Adrenal gland (tissue), 12 donors: ENCODE results near the gene FGD2. TPM values are rescaled to one million over a fixed set of nuclear protein-coding genes. Genes with fewer than 3 reads are reported as not detected.
A peak's percentile ranks its signal among the peaks of the same experiment; 100 is the strongest.

Source experiments
- DNase-seq, 7 donors: peaks; one replicate each; pipeline ENCODE4 v3.0.0-alpha.2; 2019 to 2020
- H3K27ac ChIP-seq, 5 donors: fragments of 200-600 bp; sonication (generic) in 4 of 5; 1 replicate in 3 of 5; 2 replicates in 2 of 5; pipeline versions ENCODE4 v1.5.1 to v1.8.0; 2016 to 2020; ENCODE audit warnings: mild to moderate bottlenecking in 1 of 5
- H3K27me3 ChIP-seq: fragments of 200-600 bp; 2 replicates; pipeline ENCODE4 v1.8.0; 2021
- H3K36me3 ChIP-seq, 2 donors: fragments of 200-600 bp; replicated peaks in 1 of 2; 1 replicate in 1 of 2; 2 replicates in 1 of 2; pipeline versions ENCODE4 v1.5.1 to v1.8.0; 2018 to 2022
- H3K4me1 ChIP-seq, 2 donors: fragments of 200-600 bp; replicated peaks in 1 of 2; 1 replicate in 1 of 2; 2 replicates in 1 of 2; pipeline versions ENCODE4 v1.5.1 to v1.8.0; 2018 to 2021
- H3K4me3 ChIP-seq, 4 donors: fragments of 200-600 bp; sonication (generic) in 3 of 4; one replicate each; pipeline ENCODE4 v1.5.1; 2016 to 2018
- H3K9me3 ChIP-seq, 3 donors: fragments of 200-600 bp; sonication (generic) in 1 of 3; replicated peaks in 1 of 3; 1 replicate in 2 of 3; 2 replicates in 1 of 3; pipeline versions ENCODE4 v1.5.1 to v1.8.0; 2016 to 2021
- CTCF ChIP-seq, 6 experiments: fragments of 450-650 bp in 4 of 6; fragments of 200-600 bp in 2 of 6; sonication (generic) in 1 of 6; IDR thresholded peaks; 1 replicate in 5 of 6; 2 replicates in 1 of 6; pipeline versions ENCODE4 v1.5.1 to v1.8.0; 2016 to 2021; ENCODE audit warnings: antibody characterized with exemption in 6 of 6, mild to moderate bottlenecking in 2 of 6, moderate library complexity in 1 of 6
- POLR2A ChIP-seq, 2 donors: fragments of 450-650 bp; IDR thresholded peaks; one replicate each; pipeline ENCODE4 v1.6.1; 2017; ENCODE audit warnings: antibody characterized with exemption in 2 of 2, mild to moderate bottlenecking in 2 of 2, moderate library complexity in 1 of 2
- WGBS, 4 donors: extraction: QIAGEN DNeasy Blood & Tissue Kit in 2 of 4; methylation state at CpG; one replicate each; pipeline versions ENCODE4 v1.1.5 to v1.1.7; 2013 to 2017; 5-methylcytosine and 5-hydroxymethylcytosine counted together
- intact Hi-C, 2 donors: fragments of 100-400 bp; cut with DNase I; formaldehyde crosslinking; loops; one replicate each; pipeline versions ENCODE4 v1.14.1 to v1.15.0; 2022 to 2023
- polyA plus RNA-seq, 3 donors: library from polyadenylated mRNA; stranded (reverse); fragments of 200-250 nt in 2 of 3; fragments of 350-450 nt in 1 of 3; fragmentation: Illumina TruSeq in 1 of 3; extraction: RNeasy Lipid Tissue Mini Kit (QIAGEN cat#74804) in 1 of 3; gene quantifications; one replicate each; pipeline ENCODE4 v1.2.3, GENCODE V29; 2013 to 2014
- total RNA-seq, 9 donors: library from RNA; depleted of rRNA in 4 of 9; stranded (reverse); fragments of >200 nt in 4 of 9; fragments of 120-200 nt in 1 of 9; fragmentation: NEBNext Ultra II Directional in 1 of 9; extraction: Animal tissue kit (Norgen Biotek cat#: 25700) in 1 of 9; gene quantifications; one replicate each; pipeline versions ENCODE4 v1.1.0 to v1.2.4, GENCODE V29; 2013 to 2023
- donor health status: healthy with polysubstance abuse.
- donor health status: Bipolar disorder and iron deficiency.
- donor health status: DM: yes; HTN: yes; CAD: no.
- donor health status: DM: no; HTN: no; CAD: no.
- donor health status: DM: no; HTN: no; CAD: no.
- donor health status: DM: yes; HTN: yes; CAD: no.

Gene FGD2
- total and polyA plus RNA-seq, 12 donors = 2.0 to 117 (median 26.4) TPM

GRCh38 chr6:37022135-37022863 is 16.8 kb downstream of the FGD2 start:
- no peak for DNase-seq
- Histone ChIP-seq H3K36me3 (no peaks in the 10 kb centered on the region), H3K9me3 (no peaks in the 10 kb centered on the region), H3K4me1 (peaks cover 0 to 15% of the 10 kb centered on the region in 2 donors), H3K4me3 (no peak overlapping the region), H3K27ac (no peak overlapping the region), H3K27me3 (no peaks in the 10 kb centered on the region)
- WGBS, 4 donors = 94 to 95% (median 95%) methylated on average over 15 to 17 of the region's 17 CpGs
- intact Hi-C loops = loop anchor here (10.0 kb wide), 2 partner anchors 153 to 183 kb away; partner anchors contain the start of gene PIM1 (in 2 of the 2)
- TF ChIP-seq CTCF (IDR thresholded peaks at IDR 0.05) (no peak), POLR2A (IDR thresholded peaks at IDR 0.05) (no peak)

DNA sequence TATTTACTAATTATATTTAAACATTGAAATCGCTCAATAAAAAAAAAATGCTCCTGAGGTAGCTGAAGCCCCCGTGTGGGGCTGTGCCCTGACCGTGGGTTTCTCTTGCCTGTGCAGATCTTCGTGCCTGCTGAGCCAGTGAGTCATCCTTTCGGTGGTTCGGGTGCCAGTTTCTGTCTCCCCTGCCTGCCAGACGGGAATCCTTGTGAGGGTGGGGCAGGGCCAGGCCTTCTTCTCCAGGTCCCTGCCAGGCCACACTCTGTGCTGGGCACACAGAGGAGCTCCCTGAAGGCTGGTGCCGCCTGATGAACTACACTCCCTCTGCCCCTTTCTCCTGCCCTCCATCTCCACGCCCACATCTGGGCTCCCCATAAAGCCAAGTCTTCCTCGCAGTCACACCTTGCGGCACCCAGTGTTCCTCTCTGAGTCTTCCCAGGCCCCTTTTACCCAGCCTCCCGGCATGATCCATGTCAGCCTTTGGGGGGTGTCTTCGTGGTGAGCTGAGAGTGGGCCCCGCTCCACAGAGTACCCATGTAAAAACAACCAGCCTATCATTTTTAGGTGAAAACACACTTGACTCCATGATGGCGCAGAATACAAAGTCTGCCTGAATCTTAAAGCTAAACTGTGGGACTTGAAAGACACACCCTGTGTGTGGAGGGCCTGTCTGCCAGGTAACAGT is 19.3 kb downstream of the FGD2 start:
- Histone ChIP-seq H3K27ac (no peak overlapping the region), H3K4me3 (no peak overlapping the region), H3K9me3 (no peaks in the 10 kb centered on the region), H3K27me3 (no peaks in the 10 kb centered on the region), H3K4me1 (no peaks in the 10 kb centered on the region), H3K36me3 (no peaks in the 10 kb centered on the region)
- peak; percentile 54 to 84 (median 78) for DNase-seq
- TF ChIP-seq CTCF (IDR thresholded peaks at IDR 0.05) (no peak), POLR2A (IDR thresholded peaks at IDR 0.05) (no peak)
- WGBS, 4 donors = 57 to 63% (median 62%) methylated on average over 14 to 15 of the region's 15 CpGs
- intact Hi-C loops = loop anchor here (10.0 kb wide), 2 partner anchors 150 to 180 kb away; partner anchors contain the start of gene PIM1 (in 2 of the 2)

DNA sequence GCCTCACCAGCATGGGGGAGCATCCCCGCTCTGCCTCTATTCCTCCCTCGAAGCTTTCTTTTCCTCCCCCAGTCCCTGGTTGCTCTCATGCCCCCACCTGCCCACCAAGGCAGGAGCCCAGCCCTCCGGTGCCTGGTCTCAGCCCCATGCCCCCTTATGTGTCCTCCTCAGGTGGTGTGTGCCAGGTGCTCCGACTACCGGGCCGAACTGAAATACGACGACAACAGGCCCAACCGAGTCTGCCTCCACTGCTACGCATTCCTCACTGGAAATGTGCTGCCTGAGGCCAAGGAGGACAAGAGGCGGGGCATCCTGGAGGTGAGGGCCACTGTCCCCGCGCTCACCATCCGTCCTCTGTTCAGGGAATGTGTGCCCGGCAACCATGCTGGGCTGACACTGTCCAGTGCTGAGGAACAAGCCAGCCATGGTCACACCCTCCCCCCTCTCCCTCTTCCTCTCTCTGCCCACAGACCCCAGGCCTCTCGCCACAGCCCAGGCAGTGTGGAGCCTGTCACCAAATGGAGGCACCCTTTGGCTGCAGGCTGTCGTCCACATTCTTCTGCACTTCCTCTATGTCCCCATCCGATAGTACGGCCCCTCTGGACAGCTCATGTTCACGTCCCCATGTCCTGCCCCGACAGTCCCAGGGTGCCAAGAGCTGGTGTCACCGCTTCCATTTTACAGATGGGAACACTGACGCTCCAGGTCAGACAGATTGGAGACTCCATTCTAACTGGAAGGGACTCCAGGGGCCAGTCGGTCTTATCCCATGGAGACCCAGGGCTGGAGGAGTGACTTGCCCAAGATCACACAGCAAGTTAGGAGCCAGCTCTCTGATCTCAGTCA is 20.4 kb downstream of the FGD2 start:
- WGBS, 4 donors = 83 to 90% (median 85%) methylated on average over 20 to 24 of the region's 24 CpGs
- no peak for TF ChIP-seq POLR2A (IDR thresholded peaks at IDR 0.05)
- TF ChIP-seq CTCF (IDR thresholded peaks at IDR 0.05) = no peak
- DNase-seq = no peak
- Histone ChIP-seq H3K27ac (no peak overlapping the region), H3K4me3 (no peak overlapping the region), H3K4me1 (no peaks in the 10 kb centered on the region), H3K9me3 (no peaks in the 10 kb centered on the region), H3K27me3 (no peaks in the 10 kb centered on the region), H3K36me3 (no peaks in the 10 kb centered on the region)
- intact Hi-C loops = loop anchor here (10.0 kb wide), 2 partner anchors 149 to 179 kb away; partner anchors contain the start of gene PIM1 (in 2 of the 2)
